OCI-M2 (cell line): ENCODE data around the gene CCDC175.
A peak's percentile ranks its signal among the peaks of the same experiment; 100 is the strongest.

Experiments
- DNase-seq: peaks from one replicate; lab custom pipeline; 2025; ENCODE audit not compliant: unreplicated experiment; lab: John Stamatoyannopoulos, UW

The CCDC175 gene

DNA sequence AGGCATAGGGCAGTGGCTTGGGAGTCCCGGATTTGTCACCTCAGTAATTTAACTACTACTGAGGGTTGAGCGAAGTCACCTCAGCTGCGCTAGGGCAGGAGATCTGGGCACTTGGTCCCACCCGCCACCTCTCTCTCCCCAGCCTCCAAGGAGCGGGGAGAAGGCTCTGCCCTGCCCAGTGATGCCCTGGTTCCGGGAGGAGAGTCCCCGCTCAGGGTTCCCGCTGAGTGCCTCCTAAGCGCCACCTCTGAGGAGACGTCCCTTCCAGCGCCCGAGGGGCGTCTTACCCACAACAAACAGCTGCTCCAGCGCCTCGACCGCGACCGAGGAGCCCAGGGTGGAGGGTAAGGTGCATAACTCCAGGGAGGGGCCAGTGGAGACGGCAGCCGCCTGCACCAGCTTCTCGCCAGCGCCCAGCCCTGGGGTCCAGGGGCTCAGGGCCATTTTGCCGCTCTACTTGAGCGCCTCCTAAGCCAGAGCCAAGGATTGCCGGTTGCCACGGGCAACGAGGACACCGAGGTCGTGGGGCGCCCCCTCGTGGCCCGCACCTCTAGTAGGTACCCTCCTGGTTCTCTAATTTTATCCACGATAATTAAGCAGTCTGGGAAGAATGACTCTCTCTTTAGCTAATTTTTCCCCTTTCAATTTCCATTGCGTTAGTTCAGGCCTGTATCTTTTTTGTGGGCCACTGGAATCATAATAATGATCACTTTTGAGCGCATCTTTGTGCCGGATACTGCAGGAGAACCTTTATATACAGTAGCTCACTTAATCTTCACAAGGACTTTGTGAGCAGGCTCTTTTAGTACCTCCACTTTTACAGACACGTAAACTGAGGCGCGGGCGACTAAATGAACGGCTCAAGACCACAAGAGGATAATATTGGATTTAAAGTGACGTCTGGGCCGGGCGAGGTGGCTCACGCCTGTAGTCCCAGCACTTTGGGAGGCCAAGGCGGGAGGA is at the start of gene CCDC175:
Gene CCDC175 (minus strand): TSS at position 481 of the 963 bp plus-strand sequence. CDS start 37 bp downstream, at position 444.
- DNase-seq, result no peak

DNA sequence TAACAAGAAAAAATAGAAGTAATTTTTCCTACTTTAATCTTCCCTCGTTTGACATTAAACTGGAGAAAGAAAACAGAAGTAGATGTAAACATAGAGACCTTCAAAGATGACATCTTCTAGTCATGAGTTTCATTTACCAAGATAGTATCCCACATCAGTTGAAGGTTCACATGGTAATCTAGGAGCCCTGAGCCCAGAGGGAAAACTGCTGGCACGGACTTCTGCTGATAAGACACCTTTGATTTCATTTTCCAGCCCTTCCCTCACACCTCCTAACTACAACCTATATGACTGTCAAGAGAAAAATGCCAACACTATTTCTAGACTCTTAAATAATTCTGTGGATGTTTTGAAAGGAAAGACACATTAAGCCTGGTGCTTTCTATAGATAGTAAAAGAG is 46.0 kb upstream of the CCDC175 start:
- no peak for DNase-seq

- no peak for DNase-seq
These were observed 42.4 kb upstream of the CCDC175 start for GRCh38 chr14:59619061-59619460.

DNA sequence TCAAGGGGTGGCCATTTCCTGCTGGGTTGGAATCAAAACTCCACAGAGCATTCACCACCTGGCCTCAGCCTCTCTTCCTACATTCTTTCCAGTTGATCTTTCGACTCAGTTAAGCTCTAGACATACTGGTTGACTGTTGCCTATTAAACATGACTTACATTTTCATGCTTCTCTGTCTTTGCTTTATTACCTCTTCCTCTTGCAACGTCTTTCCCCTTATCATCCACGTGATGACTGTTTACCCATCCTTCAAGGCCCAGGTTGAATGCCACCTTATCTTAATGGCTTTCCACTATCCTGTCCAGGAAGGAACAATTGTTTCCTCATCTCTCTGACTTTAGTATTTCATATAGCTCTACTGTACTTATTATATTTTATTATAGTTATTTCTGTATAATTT is 24.4 kb upstream of the CCDC175 start:
- no peak for DNase-seq

- DNase-seq, result no peak
These were observed 23.8 kb upstream of the CCDC175 start for GRCh38 chr14:59600211-59600945.

- DNase-seq, result no peak
These were observed 18.5 kb upstream of the CCDC175 start for GRCh38 chr14:59595071-59595470.

DNA sequence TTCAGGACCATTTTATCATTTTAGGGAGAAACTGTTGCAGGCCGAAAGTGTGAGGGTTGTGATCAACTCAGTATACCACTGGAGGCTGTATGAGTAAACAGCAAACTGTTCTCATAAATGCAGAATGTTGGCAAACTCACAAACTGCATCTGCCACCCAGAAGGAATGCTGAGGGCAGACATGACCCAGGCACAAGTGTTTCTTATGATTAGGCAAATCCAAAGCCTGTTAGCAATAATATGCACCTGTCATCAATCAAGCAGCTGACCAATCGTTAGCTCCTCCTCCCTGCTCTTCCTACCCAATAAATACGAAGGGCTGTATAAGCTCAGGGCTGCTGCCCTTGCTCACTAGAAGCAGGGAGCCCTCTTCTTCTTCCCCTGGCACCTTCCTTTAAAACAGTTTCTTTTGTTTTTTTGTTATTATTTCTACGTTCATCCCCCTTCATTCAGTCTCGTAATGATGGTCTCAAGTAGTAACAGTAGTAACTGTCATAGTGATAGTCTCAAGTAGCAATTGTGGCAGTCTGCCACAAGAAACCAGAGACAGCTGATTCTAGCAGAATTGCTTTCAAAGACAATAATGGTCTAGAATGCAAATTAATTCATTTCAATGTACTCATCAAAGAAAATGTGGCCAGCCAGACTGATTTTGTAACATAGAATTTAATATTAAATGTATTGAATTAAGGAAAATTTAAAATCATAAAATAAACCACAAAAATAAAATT is 15.2 kb upstream of the CCDC175 start:
- no peak for DNase-seq

GRCh38 chr14:59588101-59588500 is 11.5 kb upstream of the CCDC175 start:
- no peak for DNase-seq

DNA sequence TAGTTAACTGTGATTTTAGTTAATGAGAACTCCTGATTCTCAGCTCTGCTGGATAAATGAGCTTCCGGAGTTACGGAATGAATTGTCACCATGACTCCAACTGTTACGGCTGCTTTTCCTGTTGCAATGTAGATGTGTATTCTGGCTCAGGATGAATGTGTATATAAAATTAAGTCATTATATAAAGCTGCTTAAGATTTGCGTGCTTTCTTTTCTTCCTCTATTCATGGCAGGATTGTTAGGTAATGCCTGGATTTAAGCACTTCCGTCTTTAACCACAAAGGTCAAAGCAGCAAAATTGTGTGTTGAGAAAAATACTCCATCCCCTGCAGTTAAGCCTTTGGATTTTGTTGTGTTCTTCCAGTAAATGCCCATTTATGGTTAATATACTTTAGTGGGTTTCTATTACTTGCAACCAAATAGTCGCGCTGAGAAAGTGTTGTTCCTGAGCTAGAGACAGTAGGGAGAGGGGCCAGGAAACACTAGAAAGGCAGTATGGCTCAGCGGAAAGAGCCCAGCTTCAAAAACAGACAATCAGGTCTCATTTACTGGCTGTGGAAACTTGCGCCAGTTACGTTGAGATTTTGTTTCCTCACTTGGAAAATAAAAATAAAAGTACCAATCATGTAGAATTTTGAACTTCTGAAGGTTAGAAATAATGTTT is 9.4 kb upstream of the CCDC175 start:
- DNase-seq, result no peak

DNA sequence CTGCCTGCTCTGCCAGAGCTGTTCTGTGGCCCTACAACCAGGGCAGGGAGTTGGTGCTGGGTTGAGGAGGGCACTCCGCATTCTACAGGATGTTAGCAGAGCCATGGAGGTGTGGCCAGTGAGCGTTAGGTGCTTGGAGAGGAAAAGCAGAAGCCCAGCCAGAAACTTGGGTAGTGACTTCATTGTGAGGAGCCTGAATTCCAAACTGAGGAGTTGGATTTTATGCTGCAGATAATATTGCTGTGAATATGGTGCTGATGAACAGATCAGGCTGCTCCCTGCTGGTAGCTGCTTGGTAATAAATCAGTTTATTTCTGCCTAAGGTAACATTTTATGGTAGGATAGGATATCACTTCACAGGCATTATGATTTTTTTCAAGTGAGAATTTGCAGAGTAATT is 7.1 kb upstream of the CCDC175 start:
- no peak for DNase-seq

GRCh38 chr14:59582845-59583509 is 6.4 kb upstream of the CCDC175 start:
- DNase-seq, result no peak

GRCh38 chr14:59582161-59582560 is 5.5 kb upstream of the CCDC175 start:
- DNase-seq, result no peak

- DNase-seq, result no peak
These were observed 4.3 kb upstream of the CCDC175 start for GRCh38 chr14:59580911-59581310.

DNA sequence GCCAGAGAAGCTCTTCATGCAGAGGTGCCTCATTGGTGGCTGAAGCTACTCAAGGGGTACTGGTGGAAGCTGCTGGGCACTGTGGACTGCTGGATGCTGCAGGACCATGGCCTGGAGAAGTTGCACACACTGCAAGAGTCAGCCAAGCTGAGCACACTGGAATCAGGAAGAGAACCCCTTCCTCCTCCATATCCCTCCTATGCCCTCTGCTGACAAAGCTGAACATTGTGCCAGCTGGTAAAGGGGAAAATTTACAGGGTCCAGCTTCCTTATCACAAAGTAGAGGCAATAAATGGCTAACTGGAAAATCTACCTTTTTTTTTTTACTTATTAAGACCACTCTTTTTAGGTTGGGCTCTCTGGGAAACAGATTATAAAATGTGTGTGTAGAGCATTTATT is 6.5 kb downstream of the CCDC175 start:
- DNase-seq, result no peak

DNA sequence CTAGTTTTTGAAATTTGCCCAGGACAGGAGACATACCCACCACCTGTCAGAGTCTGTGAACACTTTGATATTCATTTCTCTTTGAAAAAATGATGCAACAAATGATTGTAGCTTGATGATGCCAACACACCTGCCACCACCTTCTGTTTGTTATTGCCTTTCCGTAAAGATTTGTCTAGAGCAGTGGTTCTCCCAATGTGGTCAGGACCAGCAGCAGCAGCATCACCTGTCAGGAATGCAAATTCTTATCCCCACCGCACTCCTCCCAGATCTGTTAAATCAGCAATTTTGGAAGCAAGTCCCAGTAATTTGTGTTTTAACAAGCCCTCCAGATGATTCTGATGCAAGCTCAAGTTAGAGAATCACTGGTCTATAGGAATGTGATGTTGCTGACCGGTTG is 9.9 kb downstream of the CCDC175 start:
- DNase-seq, result no peak

DNA sequence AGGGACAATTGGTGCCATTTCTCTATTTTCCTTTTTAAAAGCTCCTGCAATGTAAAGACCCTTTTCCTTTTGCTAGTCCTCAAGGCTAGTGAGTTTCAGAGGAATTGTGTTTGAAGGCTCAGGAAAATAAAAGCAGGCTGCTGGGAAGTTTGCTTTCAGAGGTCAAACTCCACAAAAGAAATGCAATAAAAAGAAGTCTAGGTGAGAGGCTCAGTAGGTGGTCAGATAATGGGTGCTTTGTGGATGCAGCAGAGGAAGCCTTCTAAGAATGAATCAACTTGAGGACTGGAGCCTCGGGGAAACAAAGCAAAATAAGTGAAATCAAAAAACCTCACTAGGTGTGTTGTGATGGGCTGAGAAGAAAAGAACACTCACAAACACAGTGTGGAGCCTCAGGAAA is 10.3 kb downstream of the CCDC175 start:
- no peak for DNase-seq

DNA sequence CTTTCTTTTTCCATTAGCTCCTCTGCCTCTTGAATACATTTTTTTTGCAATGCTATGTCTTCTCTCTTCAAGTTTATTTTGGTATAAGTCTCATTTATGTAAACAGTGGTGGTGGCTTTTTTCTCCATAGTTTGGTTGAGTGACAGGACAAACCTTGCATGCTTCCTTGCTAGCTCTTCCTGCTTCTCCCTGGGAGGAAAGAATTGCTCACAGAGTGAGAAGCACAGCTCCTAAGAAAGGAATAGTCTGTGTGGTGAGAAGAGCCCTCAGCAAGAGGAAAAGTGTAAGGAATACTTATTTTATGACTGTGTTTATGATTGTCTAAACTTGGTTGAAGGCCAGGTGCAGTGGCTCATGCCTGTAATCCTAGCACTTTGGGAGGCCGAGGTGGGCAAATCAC is 11.5 kb downstream of the CCDC175 start:
- no peak for DNase-seq

GRCh38 chr14:59564366-59564765 is 12.2 kb downstream of the CCDC175 start:
- DNase-seq, result peak; percentile 27

DNA sequence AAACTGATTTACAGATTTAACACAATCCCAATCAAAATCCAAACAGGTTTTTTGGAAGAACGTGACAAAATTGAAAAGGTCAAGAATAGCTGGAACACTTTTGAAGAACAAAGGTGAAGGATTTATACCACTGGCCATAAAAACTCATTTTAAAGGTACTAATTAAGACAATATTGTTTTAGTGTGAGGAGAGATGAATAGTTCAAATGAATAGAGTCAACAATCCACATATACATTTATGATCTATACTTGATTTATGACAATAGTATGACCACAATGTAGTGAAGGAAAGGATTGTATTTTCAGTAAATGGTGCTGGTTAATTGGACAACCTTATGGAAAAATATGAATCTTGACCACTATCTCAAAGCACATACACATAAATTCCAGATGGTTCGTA is 29.3 kb downstream of the CCDC175 start:
- DNase-seq, result no peak

- DNase-seq, result no peak
These were observed 32.7 kb downstream of the CCDC175 start for GRCh38 chr14:59543873-59544272.
